Esophagus squamous epithelium (tissue), 4 donors: Measurements from ENCODE around the gene UBD.

Experiments used
- POLR2A ChIP-seq, 4 donors: fragments of 450-650 bp; IDR thresholded peaks; one replicate each; pipeline ENCODE4 v1.6.1; 2017; ENCODE audit warnings: antibody characterized with exemption in 4 of 4, mild to moderate bottlenecking in 4 of 4, moderate library complexity in 3 of 4
- TF ChIP-seq, protein P1 (sequence below), 6 experiments: fragments of 450-650 bp in 4 of 6; fragments of 200-600 bp in 2 of 6; sonication (generic) in 2 of 6; IDR thresholded peaks; one replicate each; pipeline ENCODE4 v1.5.1; 2016 to 2019; ENCODE audit warnings: antibody characterized with exemption in 6 of 6, mild to moderate bottlenecking in 4 of 6, moderate library complexity in 4 of 6

DNA sequence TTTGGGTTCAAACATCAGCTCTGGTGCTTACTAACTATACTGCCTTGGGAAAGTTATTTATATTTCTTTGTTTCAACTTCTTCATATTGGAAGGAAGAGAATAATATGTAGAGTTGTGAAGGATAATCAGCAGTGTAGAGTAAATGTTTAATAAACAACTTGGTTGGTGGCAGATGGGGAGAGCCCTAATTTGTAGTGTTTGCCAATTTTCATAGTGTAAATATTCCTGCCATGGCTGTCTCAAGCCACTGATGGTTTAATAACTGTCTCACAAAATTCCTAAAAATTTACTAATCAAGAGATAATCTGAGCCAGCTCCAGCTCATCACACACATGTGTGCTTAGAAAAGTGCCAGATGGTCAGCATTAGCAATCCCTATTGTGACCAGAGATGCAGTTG lies 25.3 kb upstream of the UBD start, which contains the start of gene OR2H2:
- TF ChIP-seq, protein P1, sequence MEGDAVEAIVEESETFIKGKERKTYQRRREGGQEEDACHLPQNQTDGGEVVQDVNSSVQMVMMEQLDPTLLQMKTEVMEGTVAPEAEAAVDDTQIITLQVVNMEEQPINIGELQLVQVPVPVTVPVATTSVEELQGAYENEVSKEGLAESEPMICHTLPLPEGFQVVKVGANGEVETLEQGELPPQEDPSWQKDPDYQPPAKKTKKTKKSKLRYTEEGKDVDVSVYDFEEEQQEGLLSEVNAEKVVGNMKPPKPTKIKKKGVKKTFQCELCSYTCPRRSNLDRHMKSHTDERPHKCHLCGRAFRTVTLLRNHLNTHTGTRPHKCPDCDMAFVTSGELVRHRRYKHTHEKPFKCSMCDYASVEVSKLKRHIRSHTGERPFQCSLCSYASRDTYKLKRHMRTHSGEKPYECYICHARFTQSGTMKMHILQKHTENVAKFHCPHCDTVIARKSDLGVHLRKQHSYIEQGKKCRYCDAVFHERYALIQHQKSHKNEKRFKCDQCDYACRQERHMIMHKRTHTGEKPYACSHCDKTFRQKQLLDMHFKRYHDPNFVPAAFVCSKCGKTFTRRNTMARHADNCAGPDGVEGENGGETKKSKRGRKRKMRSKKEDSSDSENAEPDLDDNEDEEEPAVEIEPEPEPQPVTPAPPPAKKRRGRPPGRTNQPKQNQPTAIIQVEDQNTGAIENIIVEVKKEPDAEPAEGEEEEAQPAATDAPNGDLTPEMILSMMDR (IDR thresholded peaks at IDR 0.05): no peak
- TF ChIP-seq POLR2A (IDR thresholded peaks at IDR 0.05): no peak
